ENCODE data around the gene ROS1. TPM values are rescaled to one million over a fixed set of nuclear protein-coding genes. Genes with fewer than 3 reads are reported as not detected.

ROS1 gene
- total and polyA plus RNA-seq, 2 donors (not counting 1 experiment from before 2014, with no cell fraction given): under 0.01 to 0.01 TPM

DNA sequence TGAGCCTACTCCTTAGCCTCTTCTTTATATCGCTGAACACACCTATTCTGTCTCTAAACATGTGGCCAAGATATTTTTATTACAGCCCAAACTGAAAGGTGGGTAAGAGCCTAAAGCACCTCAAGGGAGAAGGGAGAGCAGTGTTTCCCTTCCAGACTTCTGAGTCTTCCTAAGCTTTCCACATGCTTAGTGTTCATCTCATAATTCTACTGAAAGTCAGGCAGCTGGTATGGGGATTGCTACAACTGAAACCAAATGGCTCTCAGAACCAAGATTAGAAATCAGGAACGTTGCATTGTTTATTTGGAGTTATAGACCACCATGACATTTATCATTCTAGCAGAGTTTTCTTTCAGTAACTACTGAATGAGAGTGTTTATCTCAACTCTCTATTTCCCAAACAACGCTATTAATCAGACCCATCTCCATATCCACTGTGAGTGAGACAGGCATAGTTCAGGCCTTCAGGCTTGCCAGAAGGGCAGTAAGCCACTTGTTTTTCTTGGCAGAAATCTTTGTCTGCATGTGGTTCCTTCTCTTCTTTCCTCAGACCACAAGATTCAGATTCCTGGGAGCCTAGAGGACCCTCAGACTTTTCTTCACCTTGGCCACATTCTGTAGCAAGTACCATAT lies 137.5 kb downstream of the ROS1 start:
- peak in 1 of 2 donors; percentile 36 for DNase-seq (ENCODE audit: low read depth in 2 of 2)

DNA sequence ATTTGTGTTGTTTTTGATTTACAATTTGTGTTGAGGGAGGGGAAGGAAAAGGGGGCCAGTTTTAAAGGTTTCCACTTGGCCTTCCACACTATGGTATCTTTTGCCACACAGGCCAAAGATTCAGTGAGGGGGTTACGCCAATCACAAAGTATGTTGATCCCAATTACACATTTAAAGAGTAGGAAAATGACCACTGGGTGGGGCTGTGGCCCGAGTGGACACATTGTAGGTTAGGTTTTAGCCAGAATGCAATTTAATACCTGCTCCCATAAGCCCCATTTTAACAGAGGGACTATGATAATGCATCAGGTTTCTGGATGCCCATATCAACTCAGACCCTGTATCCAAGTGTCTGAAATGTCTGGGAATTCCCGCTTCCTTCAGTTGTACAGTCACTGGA lies 144.8 kb downstream of the ROS1 start:
- Histone ChIP-seq H3K4me3 (replicated peaks in 1 of 4; ENCODE audit: control extremely low read depth in 1 of 4, insufficient read depth in 1 of 4, low read depth in 3 of 4, low read length in 4 of 4) (no peak overlapping the region), H3K79me2 (ENCODE audit: control insufficient read depth, insufficient read depth, low read length) (no peaks in the 10 kb centered on the region), H2AFZ (ENCODE audit: low read length) (no peak overlapping the region), H3K27me3 (ENCODE audit: control insufficient read depth, insufficient read depth, low read length) (no peaks in the 10 kb centered on the region), H3K9ac (ENCODE audit: insufficient read depth, low read length) (no peak overlapping the region), H3K27ac (ENCODE audit: insufficient read depth, low read length) (no peak overlapping the region), H4K20me1 (ENCODE audit: control insufficient read depth, extremely low read depth, insufficient read depth, low read length) (no peaks in the 10 kb centered on the region), H3K9me3 (ENCODE audit: control insufficient read depth, insufficient read depth, low read depth, low read length) (no peaks in the 10 kb centered on the region), H3K4me2 (ENCODE audit: extremely low read depth, insufficient read depth, low read length) (no peak overlapping the region), H3K36me3 (ENCODE audit: control insufficient read depth, insufficient read depth, low read length) (no peaks in the 10 kb centered on the region), H3K4me1 (ENCODE audit: control insufficient read depth, extremely low read depth, insufficient read depth, low read length) (no peaks in the 10 kb centered on the region)
- no peak for DNase-seq (ENCODE audit: low read depth in 2 of 2)
- TF ChIP-seq, protein P1, sequence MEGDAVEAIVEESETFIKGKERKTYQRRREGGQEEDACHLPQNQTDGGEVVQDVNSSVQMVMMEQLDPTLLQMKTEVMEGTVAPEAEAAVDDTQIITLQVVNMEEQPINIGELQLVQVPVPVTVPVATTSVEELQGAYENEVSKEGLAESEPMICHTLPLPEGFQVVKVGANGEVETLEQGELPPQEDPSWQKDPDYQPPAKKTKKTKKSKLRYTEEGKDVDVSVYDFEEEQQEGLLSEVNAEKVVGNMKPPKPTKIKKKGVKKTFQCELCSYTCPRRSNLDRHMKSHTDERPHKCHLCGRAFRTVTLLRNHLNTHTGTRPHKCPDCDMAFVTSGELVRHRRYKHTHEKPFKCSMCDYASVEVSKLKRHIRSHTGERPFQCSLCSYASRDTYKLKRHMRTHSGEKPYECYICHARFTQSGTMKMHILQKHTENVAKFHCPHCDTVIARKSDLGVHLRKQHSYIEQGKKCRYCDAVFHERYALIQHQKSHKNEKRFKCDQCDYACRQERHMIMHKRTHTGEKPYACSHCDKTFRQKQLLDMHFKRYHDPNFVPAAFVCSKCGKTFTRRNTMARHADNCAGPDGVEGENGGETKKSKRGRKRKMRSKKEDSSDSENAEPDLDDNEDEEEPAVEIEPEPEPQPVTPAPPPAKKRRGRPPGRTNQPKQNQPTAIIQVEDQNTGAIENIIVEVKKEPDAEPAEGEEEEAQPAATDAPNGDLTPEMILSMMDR (conservative IDR thresholded peaks at IDR 0.05 in 1 of 2, IDR thresholded peaks at IDR 0.05 in 1 of 2; ENCODE audit: low read depth in 1 of 2, low read length in 2 of 2): no peak
- TF ChIP-seq EZH2 (IDR thresholded peaks at IDR 0.05; ENCODE audit: low read length, missing control alignments): no peak

More for the DNA sequence above, 137.5 kb downstream of the ROS1 start:
- Histone ChIP-seq H3K4me3 (replicated peaks in 1 of 4; ENCODE audit: control extremely low read depth in 1 of 4, insufficient read depth in 1 of 4, low read depth in 3 of 4, low read length in 4 of 4) (no peak overlapping the region), H4K20me1 (ENCODE audit: control insufficient read depth, extremely low read depth, insufficient read depth, low read length) (no peaks in the 10 kb centered on the region), H3K27ac (ENCODE audit: insufficient read depth, low read length) (no peak overlapping the region), H3K9me3 (ENCODE audit: control insufficient read depth, insufficient read depth, low read depth, low read length) (no peaks in the 10 kb centered on the region), H3K9ac (ENCODE audit: insufficient read depth, low read length) (no peak overlapping the region), H2AFZ (ENCODE audit: low read length) (no peak overlapping the region), H3K4me2 (ENCODE audit: extremely low read depth, insufficient read depth, low read length) (no peak overlapping the region), H3K27me3 (ENCODE audit: control insufficient read depth, insufficient read depth, low read length) (no peaks in the 10 kb centered on the region), H3K4me1 (ENCODE audit: control insufficient read depth, extremely low read depth, insufficient read depth, low read length) (no peaks in the 10 kb centered on the region), H3K79me2 (ENCODE audit: control insufficient read depth, insufficient read depth, low read length) (no peaks in the 10 kb centered on the region), H3K36me3 (ENCODE audit: control insufficient read depth, insufficient read depth, low read length) (no peaks in the 10 kb centered on the region)
- no peak for TF ChIP-seq EZH2 (IDR thresholded peaks at IDR 0.05; ENCODE audit: low read length, missing control alignments)
- TF ChIP-seq, protein P1 (conservative IDR thresholded peaks at IDR 0.05 in 1 of 2, IDR thresholded peaks at IDR 0.05 in 1 of 2; ENCODE audit: low read depth in 1 of 2, low read length in 2 of 2): no peak

DNA sequence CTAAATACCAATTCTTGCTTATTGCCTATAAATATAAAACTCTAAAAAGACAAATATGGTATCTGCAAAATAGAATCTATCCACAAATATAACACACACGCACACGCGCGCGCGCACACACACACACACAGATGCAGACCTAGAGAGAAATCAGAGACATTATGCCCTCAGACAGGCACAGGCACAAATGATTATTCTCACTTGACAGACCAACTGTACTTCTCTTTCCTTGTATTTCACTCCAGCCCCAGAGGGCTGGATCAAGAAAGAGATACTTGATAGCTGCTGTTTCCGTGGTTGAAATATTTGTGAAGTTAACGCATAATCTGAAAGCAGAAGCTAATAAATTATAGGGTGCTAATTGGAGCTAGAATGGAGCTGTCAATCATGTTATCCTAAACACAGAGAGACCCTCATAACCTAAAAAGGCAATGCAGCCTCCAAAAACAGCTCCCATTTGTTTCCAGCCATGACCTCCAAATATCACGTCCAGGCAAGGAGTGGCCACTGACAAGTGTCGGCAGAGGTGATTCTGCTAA lies 148.9 kb downstream of the ROS1 start:
- DNase-seq (ENCODE audit: low read depth in 2 of 2): no peak
- H3K36me3 ChIP-seq (ENCODE audit: control insufficient read depth, insufficient read depth, low read length): no peaks in the 10 kb centered on the region
- TF ChIP-seq EZH2 (IDR thresholded peaks at IDR 0.05; ENCODE audit: low read length, missing control alignments): no peak
- TF ChIP-seq, protein P1 (conservative IDR thresholded peaks at IDR 0.05 in 1 of 2, IDR thresholded peaks at IDR 0.05 in 1 of 2; ENCODE audit: low read depth in 1 of 2, low read length in 2 of 2): no peak
- no peak overlapping the region for H3K27ac ChIP-seq (ENCODE audit: insufficient read depth, low read length)
- H4K20me1 ChIP-seq (ENCODE audit: control insufficient read depth, extremely low read depth, insufficient read depth, low read length): no peaks in the 10 kb centered on the region
- H3K4me2 ChIP-seq (ENCODE audit: extremely low read depth, insufficient read depth, low read length): no peak overlapping the region
- H3K4me1 ChIP-seq (ENCODE audit: control insufficient read depth, extremely low read depth, insufficient read depth, low read length): no peaks in the 10 kb centered on the region
- H3K4me3 ChIP-seq (replicated peaks in 1 of 4; ENCODE audit: control extremely low read depth in 1 of 4, insufficient read depth in 1 of 4, low read depth in 3 of 4, low read length in 4 of 4): no peak overlapping the region
- H3K9me3 ChIP-seq (ENCODE audit: control insufficient read depth, insufficient read depth, low read depth, low read length): no peaks in the 10 kb centered on the region
- H2AFZ ChIP-seq (ENCODE audit: low read length): no peak overlapping the region
- H3K27me3 ChIP-seq (ENCODE audit: control insufficient read depth, insufficient read depth, low read length): peaks cover 4% of the 10 kb centered on the region
- H3K79me2 ChIP-seq (ENCODE audit: control insufficient read depth, insufficient read depth, low read length): no peaks in the 10 kb centered on the region
- H3K9ac ChIP-seq (ENCODE audit: insufficient read depth, low read length): no peak overlapping the region
